ENCODE measurements around the gene BAK1.

- TF ChIP-seq REST (IDR thresholded peaks at IDR 0.05; ENCODE audit: insufficient read depth in 1 of 2, low read depth in 2 of 2, low read length in 1 of 2), result no peak
- no peak for TF ChIP-seq CTCF (IDR thresholded peaks at IDR 0.05)
Measured at GRCh38 chr6:33567836-33568235, 12.2 kb downstream of the BAK1 start.
